ENCODE data around the gene OR8S1.

GRCh38 chr12:48532601-48533000 lies 7.2 kb downstream of the OR8S1 start:
- TF ChIP-seq EZH2 (IDR thresholded peaks at IDR 0.05; ENCODE audit: low read length) (no peak), CTCF (optimal IDR thresholded peaks at IDR 0.05 in 1 of 3, IDR thresholded peaks at IDR 0.05 in 1 of 3, conservative IDR thresholded peaks at IDR 0.05 in 1 of 3; ENCODE audit: extremely low read depth in 1 of 3, insufficient read depth in 2 of 3, low read length in 3 of 3) (no peak)
